Tibial nerve (tissue), 4 donors: ENCODE results near the gene RHBDD1. TPM values are rescaled to one million over a fixed set of nuclear protein-coding genes. Genes with fewer than 3 reads are reported as not detected.

Experiments used
- DNase-seq, 2 donors: peaks; one replicate each; pipeline ENCODE4 v3.0.0-alpha.2; 2019; ENCODE audit warnings: low spot score in 2 of 2
- H3K27ac ChIP-seq, 4 donors: fragments of 200-600 bp; sonication (generic) in 3 of 4; one replicate each; pipeline ENCODE4 v1.5.1; 2017 to 2019; ENCODE audit warnings: mild to moderate bottlenecking in 1 of 4
- H3K27me3 ChIP-seq, 2 donors: fragments of 200-600 bp; sonication (generic) in 1 of 2; one replicate each; pipeline versions ENCODE4 v1.5.1 to v1.6.0; 2017 to 2019
- H3K36me3 ChIP-seq, 3 donors: fragments of 200-600 bp; sonication (generic); one replicate each; pipeline ENCODE4 v1.5.1; 2018 to 2019
- H3K4me1 ChIP-seq, 4 donors: fragments of 200-600 bp; sonication (generic) in 3 of 4; one replicate each; pipeline ENCODE4 v1.5.1; 2017 to 2019
- H3K4me3 ChIP-seq, 4 donors: fragments of 200-600 bp; sonication (generic) in 3 of 4; one replicate each; pipeline ENCODE4 v1.5.1; 2017 to 2019; ENCODE audit warnings: mild to moderate bottlenecking in 1 of 4, moderate library complexity in 1 of 4
- H3K9me3 ChIP-seq, 4 donors: fragments of 200-600 bp; sonication (generic) in 3 of 4; one replicate each; pipeline ENCODE4 v1.5.1; 2017 to 2019
- EP300 ChIP-seq, 2 donors: sonication (generic); formaldehyde crosslinking; IDR thresholded peaks; one replicate each; pipeline ENCODE4 v1.6.1; 2017; ENCODE audit warnings: antibody characterized with exemption in 2 of 2, mild to moderate bottlenecking in 1 of 2
- POLR2A ChIP-seq, 2 donors: fragments of 450-650 bp; IDR thresholded peaks; one replicate each; pipeline ENCODE4 v1.6.1; 2017; ENCODE audit warnings: antibody characterized with exemption in 2 of 2, mild to moderate bottlenecking in 2 of 2, moderate library complexity in 2 of 2
- WGBS, 2 donors: methylation state at CpG; one replicate each; pipeline ENCODE4 v1.1.5; 2018; 5-methylcytosine and 5-hydroxymethylcytosine counted together
- total RNA-seq, 4 donors: library from RNA; depleted of rRNA; stranded (reverse); fragments of >200 nt; gene quantifications; one replicate each; pipeline ENCODE4 v1.1.0, GENCODE V29; 2016
- TF ChIP-seq, protein P1 (sequence below), 5 experiments: fragments of 200-600 bp in 3 of 5; fragments of 450-650 bp in 2 of 5; sonication (generic) in 3 of 5; IDR thresholded peaks; one replicate each; pipeline ENCODE4 v1.5.1; 2016 to 2019; ENCODE audit warnings: antibody characterized with exemption in 5 of 5, mild to moderate bottlenecking in 3 of 5, moderate library complexity in 2 of 5

Gene RHBDD1
- total RNA-seq, 4 donors from 2014 or later: 14.9 to 29.4 (median 25.0) TPM

DNA sequence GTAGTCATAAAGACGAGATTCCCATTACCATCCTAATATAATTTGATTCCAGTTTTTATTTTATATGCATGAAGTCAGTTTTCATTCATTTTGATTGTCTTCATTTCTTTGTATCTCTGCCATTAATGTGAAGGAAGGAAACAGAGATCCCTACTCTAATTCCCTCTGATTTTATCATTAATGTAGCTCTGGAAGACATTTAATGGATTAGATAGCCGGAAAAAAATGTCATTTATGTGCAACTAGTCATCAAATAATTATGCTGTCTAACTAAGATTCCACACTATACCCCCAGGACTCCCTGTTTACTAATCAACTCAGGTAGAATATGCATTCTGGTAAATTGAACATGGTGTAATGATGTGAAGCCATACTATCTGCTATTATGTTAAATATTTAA, 19.9 kb downstream of the RHBDD1 start:
- H3K27ac ChIP-seq: no peak overlapping the region
- H3K36me3 ChIP-seq: no peaks in the 10 kb centered on the region
- peaks cover 0 to 13% (median 0%) of the 10 kb centered on the region in 4 donors for H3K4me1 ChIP-seq
- 85 to 87% methylated on average over 2 of the region's 2 CpGs for WGBS, 2 donors
- H3K9me3 ChIP-seq: no peaks in the 10 kb centered on the region
- no peaks in the 10 kb centered on the region for H3K27me3 ChIP-seq
- H3K4me3 ChIP-seq: no peak overlapping the region
- no peak for DNase-seq
- TF ChIP-seq POLR2A (IDR thresholded peaks at IDR 0.05): no peak
- TF ChIP-seq, protein P1, sequence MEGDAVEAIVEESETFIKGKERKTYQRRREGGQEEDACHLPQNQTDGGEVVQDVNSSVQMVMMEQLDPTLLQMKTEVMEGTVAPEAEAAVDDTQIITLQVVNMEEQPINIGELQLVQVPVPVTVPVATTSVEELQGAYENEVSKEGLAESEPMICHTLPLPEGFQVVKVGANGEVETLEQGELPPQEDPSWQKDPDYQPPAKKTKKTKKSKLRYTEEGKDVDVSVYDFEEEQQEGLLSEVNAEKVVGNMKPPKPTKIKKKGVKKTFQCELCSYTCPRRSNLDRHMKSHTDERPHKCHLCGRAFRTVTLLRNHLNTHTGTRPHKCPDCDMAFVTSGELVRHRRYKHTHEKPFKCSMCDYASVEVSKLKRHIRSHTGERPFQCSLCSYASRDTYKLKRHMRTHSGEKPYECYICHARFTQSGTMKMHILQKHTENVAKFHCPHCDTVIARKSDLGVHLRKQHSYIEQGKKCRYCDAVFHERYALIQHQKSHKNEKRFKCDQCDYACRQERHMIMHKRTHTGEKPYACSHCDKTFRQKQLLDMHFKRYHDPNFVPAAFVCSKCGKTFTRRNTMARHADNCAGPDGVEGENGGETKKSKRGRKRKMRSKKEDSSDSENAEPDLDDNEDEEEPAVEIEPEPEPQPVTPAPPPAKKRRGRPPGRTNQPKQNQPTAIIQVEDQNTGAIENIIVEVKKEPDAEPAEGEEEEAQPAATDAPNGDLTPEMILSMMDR (IDR thresholded peaks at IDR 0.05): no peak
- TF ChIP-seq EP300 (IDR thresholded peaks at IDR 0.05): no peak

DNA sequence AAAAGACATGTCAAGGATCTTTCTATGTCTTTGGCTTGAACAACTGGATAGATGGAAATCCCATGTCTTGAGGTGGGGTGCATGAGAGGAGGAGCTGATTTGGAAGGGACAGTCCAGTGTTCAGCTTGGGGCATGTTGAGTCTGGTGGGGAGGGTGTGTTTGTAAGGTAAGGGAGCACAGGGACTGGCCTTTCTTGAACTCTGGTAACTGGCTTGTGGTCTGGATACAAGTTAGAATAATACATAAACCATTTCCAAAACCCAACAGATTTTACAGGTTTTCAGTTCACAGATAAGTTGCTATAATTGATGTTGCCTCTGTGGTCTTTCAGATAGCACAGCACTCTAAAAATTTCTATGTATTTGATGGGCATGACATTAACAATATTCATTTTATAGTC, 24.2 kb downstream of the RHBDD1 start:
- no peak overlapping the region for H3K27ac ChIP-seq
- H3K4me3 ChIP-seq: no peak overlapping the region
- H3K27me3 ChIP-seq: no peaks in the 10 kb centered on the region
- H3K9me3 ChIP-seq: no peaks in the 10 kb centered on the region
- H3K4me1 ChIP-seq: peaks cover 0 to 13% (median 0%) of the 10 kb centered on the region in 4 donors
- no peak for TF ChIP-seq EP300 (IDR thresholded peaks at IDR 0.05)
- no peak for DNase-seq
- H3K36me3 ChIP-seq: peaks cover 0 to 8% (median 0%) of the 10 kb centered on the region in 3 donors

DNA sequence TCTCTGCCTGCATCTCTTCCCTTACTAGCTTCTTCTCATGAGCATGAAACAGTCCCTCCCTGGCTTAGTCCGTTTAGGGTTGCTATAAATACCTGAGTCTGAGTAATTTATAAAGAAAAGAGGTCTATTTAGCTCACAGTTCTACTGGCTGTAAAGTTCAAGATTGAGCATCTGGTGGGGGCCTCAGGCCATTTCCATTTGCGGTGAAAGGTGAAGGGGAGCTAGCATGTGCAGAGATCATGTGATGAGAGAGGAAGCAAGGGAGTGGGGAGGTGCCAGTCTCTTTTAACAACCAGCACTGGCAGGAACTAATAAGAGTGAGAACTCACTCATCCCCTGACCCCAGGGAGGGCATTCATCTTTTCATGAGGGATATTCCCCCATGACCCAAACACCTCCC, 26.8 kb downstream of the RHBDD1 start:
- no peak overlapping the region for H3K4me3 ChIP-seq
- no peaks in the 10 kb centered on the region for H3K9me3 ChIP-seq
- H3K27me3 ChIP-seq: no peaks in the 10 kb centered on the region
- no peaks in the 10 kb centered on the region for H3K4me1 ChIP-seq
- no peak for DNase-seq
- 66 to 70% methylated on average over 2 of the region's 2 CpGs for WGBS, 2 donors
- H3K36me3 ChIP-seq: peaks cover 0 to 31% (median 0%) of the 10 kb centered on the region in 3 donors
- no peak overlapping the region for H3K27ac ChIP-seq
- no peak for TF ChIP-seq EP300 (IDR thresholded peaks at IDR 0.05)
- no peak for TF ChIP-seq POLR2A (IDR thresholded peaks at IDR 0.05)
- TF ChIP-seq, protein P1 (IDR thresholded peaks at IDR 0.05): no peak

DNA sequence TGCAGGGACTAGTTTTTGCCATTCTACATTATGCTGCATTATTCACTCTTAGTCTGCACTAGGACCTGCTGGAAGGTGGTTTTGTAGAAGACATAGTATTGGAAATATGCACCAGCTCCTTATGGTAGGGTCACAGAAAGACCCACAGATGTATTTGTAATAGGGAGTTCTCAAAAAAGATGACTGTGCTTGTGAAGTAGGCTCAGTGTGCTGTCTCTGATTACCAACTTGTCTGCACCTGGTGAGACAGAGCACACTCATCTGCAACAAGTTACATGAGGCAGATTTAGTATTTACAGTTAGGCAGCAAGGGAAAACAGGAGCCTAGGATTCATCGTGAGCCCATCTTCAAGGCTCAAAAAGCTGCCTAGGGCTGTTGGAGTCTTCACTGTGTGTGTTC, 29.4 kb downstream of the RHBDD1 start:
- TF ChIP-seq EP300 (IDR thresholded peaks at IDR 0.05): no peak
- no peak for TF ChIP-seq POLR2A (IDR thresholded peaks at IDR 0.05)
- TF ChIP-seq, protein P1 (IDR thresholded peaks at IDR 0.05): no peak
- H3K27ac ChIP-seq: no peak overlapping the region
- peaks cover 0 to 17% (median 0%) of the 10 kb centered on the region in 4 donors for H3K4me1 ChIP-seq
- DNase-seq: no peak
- peaks cover 0 to 38% (median 0%) of the 10 kb centered on the region in 3 donors for H3K36me3 ChIP-seq
- 94 to 100% methylated on average over 1 of the region's 1 CpG for WGBS, 2 donors
- no peak overlapping the region for H3K4me3 ChIP-seq
- no peaks in the 10 kb centered on the region for H3K9me3 ChIP-seq
- H3K27me3 ChIP-seq: no peaks in the 10 kb centered on the region

DNA sequence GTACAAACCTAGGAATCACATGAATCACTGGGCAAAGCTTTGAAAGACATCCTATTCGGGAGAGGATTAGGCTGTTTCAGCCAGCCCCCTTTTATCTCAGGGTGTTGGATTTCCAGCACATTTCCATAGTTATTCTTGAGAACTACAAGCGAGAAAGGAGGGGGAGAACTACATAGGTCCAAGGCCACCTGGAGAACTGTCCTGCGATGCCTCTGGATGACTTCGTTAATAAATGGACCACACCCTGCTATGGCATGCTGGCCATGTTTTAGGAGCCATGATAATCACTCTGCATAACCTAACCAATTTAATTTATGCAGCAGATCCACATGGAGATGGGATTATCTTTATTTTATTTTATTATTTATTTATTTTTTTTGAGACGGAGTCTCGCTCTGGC, 29.9 kb downstream of the RHBDD1 start:
- Histone ChIP-seq H3K27me3 (no peaks in the 10 kb centered on the region), H3K27ac (no peak overlapping the region), H3K4me1 (peaks cover 0 to 17% (median 0%) of the 10 kb centered on the region in 4 donors), H3K9me3 (no peaks in the 10 kb centered on the region), H3K36me3 (peaks cover 0 to 38% (median 0%) of the 10 kb centered on the region in 3 donors), H3K4me3 (no peak overlapping the region)
- no peak for TF ChIP-seq EP300 (IDR thresholded peaks at IDR 0.05)
- TF ChIP-seq, protein P1 (IDR thresholded peaks at IDR 0.05): no peak
- no peak for TF ChIP-seq POLR2A (IDR thresholded peaks at IDR 0.05)
- WGBS, 2 donors: 93 to 94% methylated on average over 6 of the region's 6 CpGs
- DNase-seq: no peak
